ENCODE results near the gene GJD2.

Gene GJD2

DNA sequence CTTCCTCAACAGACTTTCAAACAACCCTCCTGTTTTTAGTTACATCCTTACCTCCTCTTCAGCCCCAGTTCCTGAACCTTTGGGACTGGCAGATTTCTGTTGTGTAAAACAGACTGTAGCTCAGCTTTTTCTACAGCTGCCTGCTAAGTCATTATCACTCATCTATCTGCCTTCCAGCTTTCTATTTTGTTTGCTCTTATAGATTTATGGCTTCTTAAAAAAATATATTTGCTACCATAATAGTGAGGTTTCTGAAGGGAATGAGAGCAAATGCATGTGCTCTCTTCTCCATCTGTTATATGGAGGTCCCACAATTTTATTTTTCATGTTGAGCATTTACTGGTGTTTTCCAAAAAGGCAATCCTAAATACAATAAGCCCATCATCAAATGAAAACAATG is 18.2 kb upstream of the GJD2 start:
- DNase-seq (ENCODE audit: low read depth in 2 of 2): no peak

DNA sequence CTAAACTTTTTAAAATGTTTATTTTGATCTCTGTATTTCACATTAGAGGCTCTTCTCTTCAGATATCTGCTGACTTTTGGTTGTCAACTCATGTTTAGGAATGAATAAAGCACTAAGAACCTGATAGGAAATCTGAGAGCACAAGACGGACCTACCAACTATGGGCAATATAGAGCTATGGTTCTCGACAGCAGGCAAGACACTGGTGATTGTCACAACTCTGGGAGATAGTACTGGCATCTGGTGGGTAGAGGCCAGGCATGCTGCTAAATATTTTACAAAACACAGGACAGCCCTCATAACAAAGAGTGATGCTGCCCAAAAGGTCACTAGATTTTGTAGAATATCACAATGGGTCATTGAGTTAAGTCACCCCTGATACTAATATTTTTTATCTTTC is 17.5 kb upstream of the GJD2 start:
- DNase-seq (ENCODE audit: low read depth in 2 of 2): no peak

DNA sequence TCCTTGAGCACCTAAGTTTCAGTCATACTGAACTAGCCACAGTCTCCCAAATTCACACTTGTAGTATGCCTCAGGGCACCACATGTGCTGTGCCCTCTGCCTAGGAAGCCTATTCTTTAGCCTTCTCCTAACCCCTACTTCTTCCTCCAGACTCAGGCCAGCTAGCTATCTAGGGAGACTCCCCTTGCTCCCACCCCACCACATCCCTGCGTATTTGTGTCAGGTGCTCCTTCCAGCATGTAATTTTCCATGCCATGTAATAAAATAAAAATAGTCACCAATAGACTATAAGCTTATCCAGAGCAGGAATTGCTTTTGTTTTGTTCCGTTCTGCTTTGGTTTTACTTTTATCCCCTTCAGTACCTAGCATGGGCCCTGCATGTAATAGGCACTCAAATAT is 14.9 kb upstream of the GJD2 start:
- DNase-seq (ENCODE audit: low read depth in 2 of 2): no peak

DNA sequence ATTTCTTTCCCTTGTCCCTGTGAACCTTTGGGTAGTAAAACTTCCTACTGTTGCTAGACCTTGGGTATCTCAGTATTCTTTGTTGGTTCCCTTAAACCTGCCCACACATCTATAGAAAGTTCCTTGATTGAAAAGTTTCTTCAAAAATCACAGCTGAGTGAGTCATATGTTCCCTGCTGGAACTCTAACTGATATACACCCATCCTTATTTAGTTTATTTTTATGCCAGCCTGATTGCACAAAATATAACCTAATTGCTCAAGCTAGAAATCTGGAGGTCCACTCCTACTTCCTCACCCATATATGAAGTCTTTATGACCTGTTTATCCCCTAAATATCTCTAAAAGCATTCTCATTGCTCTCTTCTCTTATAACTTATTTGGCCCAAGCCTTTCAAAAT is 13.7 kb upstream of the GJD2 start:
- no peak for DNase-seq (ENCODE audit: low read depth in 2 of 2)

DNA sequence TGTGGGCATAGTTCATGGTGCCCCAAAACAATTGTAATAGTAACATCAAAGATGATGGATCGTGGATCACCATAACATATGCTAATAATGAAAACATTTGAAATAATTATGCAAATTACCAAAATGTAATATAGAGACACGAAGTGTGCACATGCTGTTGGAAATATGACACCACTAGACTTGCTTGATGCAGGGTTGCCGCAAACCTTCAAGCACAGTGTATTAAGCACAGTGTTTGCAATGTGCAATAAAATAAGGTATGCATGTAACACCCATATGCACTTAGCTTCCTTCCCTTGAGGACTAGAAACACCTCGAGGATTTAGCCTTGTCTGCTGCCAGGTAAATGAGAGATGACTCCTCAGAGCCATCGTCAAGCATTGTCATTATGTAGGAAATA is 10.9 kb upstream of the GJD2 start:
- no peak for DNase-seq (ENCODE audit: low read depth in 2 of 2)

DNA sequence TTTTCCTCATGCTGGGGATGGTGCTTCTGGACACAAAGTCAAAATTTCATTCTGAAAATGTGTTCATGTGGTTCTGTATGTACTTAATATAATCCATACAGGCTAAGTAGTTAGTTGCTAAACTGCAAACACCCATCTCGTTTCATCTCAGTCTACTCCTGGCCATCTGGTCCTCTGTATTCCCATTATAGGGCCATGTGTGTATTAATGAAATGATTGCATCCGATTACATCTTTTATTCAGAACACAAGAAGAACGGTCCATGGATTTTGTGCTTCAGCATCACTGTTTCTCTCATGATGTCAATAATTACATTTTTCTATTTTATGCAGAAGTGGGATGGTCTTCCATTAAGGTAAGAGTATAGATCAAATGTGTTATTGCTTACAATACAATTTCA is 6.1 kb upstream of the GJD2 start:
- DNase-seq (ENCODE audit: low read depth in 2 of 2): no peak

DNA sequence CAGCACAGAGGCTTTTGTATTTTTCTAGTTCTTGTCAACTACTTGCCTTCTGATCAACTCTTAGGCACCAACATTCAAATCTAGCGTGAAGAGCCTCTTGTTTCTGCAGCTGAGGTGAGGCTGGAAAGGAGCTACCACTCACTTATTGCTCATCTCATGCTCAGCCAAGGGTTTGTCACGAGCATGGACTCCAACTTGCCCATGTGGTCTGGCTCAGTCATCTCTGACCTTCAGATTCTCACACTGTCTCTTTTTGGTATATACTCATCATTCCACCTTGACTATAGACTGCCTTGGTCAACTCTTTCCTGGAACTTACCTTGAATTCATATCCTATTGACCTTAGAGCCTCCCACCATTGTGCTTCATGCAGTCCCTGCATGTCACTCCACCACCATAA is 5.2 kb upstream of the GJD2 start:
- DNase-seq (ENCODE audit: low read depth in 2 of 2): no peak

DNA sequence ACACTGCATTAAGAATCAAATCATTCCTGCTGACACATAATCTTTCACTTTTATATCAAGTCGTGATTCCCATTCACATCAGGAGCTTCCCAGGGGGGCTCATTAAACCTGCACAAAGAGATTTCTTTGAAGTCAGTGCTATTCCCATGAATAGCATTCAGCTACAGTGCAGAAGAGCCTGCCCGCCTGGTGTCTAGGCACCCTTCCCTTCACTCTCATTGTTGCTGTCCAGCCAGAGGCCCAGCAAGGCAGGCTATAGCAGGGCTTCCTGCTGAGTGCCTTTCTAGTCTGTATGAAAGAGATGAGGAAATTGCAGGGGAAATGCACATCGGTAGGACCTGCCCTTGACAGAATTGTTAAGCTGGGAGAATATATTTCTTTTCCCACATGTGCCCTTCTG is 4.5 kb upstream of the GJD2 start:
- DNase-seq (ENCODE audit: low read depth in 2 of 2): no peak

DNA sequence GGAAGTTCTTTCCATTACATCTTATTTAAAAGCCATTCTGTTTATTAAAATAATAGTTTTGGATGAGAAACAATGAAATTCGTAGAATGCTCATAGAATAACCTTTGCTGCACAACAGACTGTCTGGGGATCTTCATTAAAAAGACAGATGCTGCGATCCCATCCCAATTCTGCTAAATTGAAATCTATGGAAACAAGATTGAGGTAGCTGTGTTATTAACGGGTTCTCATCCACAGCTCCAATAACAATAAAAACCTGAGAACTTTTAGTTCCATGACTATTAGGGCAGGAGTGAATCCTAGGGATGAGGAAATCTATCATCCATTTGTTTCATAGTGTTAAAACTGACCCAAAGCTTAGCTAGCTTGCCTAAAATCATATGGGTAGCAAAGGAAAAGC is 2.5 kb upstream of the GJD2 start:
- no peak for DNase-seq (ENCODE audit: low read depth in 2 of 2)

DNA sequence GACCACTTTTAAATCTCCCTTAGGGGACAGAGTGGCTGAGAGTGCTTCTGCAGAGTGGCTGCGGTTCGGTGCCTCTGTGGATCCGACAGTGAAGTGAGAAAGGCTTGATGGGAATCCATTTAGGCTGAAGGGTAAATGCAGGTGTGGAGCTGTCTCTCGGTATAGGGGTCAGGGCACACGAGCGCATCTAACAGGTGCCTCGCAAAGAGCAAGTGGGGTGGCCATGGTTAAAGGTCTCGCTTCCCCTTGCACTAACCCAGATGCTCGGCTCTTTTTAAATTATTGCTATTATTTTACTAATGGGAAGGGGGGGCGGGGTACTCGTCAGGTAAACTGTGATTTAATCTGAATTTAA is 598 bp upstream of the GJD2 start:
- no peak for DNase-seq (ENCODE audit: low read depth in 2 of 2)

DNA sequence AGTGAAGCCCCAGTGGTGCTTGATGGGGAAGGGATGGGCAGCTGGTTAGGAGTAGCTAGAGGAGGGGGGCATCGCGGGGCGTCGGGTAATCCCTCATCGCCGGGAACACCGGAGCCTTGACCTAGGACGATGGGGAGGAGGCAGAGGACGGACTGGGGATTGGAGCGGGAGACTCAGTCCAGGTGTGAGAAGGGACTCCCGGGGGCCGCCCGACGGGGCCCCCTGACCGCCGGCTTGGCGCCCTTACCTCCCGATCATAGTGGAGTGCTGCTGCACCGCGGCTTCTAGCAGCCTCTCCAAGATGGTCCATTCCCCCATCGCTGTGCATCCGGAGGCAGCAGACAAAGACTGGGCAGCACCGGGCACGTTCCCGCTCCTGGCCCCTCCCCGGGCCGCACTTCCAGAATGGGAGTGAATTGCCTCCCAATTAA is 612 bp downstream of the GJD2 start:
- no peak for DNase-seq (ENCODE audit: low read depth in 2 of 2)

DNA sequence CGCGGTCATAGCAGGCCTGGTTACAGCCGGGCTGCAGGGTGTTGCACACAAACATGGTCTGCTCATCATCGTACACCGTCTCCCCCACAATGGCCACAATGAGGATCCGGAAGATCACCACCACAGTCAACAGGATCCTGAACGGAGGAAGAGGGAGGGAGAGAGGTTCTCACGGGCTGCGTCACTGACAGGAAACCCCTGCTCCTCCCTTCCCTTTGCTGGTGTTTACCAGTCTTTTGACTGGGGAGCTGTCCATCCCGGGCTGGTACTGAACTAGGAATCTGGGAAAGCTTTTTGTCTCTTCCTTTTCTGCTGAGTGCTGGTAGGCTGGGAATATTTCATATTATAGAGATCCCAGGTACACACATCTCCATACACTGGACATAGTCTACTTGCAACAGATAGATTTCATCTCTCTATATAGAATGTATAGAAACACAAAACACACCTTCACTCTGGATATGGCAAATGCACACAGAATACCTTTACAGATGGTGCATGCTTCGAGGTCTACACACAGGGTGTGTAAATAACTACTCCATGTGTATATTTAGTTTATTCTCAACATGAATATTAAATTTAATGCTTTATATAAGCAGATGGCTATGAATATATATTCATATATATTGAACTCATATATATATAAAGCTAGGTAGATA is 1.4 kb downstream of the GJD2 start:
- DNase-seq (ENCODE audit: low read depth in 2 of 2): no peak

DNA sequence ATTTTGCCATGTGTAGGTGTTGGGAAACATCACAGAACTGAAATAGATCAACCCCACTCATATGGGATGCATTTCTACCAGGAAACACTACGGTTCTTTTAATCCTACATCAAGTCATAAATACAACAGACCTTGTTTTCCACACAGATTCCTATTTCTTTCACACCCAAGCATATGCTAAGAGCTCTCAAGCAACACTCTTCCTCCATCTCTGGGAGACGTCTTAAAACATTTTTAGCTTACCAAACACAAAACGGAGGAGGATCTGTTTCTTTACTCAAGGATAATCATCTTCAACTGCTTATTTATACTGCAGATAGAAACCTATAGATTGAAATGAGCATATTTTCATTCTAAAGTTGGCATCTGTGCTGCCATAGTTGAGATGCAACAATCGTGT is 5.1 kb downstream of the GJD2 start:
- no peak for DNase-seq (ENCODE audit: low read depth in 2 of 2)

DNA sequence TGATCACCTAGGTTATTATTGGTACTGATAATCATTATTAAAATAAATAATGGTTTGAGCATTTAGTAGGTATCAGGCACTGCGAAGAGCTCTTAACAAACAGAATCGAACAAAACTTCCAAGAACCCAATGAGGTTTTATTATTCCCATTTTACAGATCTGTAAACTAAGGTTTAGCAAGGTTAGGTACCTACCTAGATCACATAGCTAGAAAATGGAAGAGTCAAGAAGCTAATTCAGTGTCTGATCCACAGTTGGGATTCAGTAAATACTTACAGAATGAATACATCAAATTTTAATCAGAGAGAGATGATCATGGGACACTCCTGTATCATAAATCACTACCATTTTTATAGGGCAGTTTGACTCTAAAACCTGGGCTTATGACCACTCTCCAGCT is 15.5 kb downstream of the GJD2 start:
- DNase-seq (ENCODE audit: low read depth in 2 of 2): no peak

DNA sequence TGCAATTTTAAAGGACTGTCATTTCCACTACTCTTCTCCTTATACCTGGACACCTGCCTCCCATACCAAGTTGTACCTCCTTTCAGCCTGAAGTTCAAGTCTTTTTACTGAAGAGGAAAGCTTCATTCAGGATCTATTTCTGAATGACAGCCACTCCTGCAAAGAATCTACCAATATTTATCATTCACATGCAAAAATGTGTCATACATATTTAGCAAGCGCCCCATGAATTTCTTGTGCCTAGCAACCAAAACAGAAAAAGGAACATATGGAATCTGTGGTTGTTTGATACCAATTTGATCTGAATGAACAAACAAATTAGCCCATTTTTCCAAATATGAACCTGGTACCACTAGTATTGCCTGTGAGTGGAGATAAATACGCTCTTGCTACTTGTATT is 16.8 kb downstream of the GJD2 start:
- no peak for DNase-seq (ENCODE audit: low read depth in 2 of 2)

DNA sequence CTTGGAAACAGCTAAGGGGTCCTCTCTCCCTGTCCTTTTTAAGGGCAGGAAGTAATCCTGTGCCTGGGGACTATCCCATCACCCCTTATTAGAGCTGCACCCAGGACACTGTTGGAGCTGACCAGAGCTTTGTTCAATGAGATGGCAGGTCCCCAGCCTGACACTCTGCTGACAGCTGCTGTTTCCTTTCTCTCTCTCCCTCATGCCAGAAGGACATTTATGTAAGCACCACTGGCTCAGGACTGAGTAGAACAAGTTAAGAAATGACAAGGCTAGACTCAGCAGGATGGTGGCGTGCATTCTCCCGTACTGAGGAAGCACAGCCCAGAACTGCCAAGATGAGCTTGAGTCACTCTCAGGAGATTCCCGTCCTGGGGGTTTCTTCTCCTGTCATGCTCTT is 17.3 kb downstream of the GJD2 start:
- no peak for DNase-seq (ENCODE audit: low read depth in 2 of 2)

DNA sequence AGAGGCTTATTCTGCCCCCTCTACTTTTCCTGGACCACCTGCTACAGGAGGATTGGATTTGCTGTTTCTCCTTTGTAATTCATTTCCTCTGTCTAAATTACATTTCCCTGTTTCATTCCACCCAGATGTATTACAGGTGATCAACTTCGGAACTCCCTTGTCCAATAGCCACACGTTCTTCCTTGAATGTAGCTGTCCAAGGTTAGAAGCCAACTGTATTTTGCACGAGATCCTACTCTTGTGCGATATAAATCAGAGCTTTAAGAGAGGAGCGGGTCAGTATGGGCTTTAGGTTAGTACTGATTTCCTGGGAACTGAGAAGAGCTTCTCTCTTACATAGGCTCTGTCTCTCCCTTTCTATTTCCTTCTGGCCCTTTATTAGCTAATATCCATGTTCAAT is 20.5 kb downstream of the GJD2 start:
- no peak for DNase-seq (ENCODE audit: low read depth in 2 of 2)

DNA sequence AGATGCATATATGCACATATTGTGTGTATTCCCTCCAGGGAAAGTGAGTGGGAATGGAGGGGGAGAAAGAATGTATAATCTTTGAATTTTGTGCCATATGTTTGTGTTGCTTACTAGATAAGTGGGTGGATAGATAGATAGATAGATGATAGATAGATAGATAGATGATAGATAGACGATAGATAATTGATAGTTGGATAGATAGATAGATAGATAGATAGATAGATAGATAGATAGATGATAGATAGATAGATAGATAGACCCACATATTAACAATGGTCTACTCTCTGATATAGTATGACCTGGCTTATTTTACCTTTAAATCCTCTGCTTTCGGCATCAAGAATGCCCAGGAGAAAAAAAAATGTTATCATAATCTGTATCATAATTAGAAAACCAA is 21.2 kb downstream of the GJD2 start:
- DNase-seq (ENCODE audit: low read depth in 2 of 2): no peak

DNA sequence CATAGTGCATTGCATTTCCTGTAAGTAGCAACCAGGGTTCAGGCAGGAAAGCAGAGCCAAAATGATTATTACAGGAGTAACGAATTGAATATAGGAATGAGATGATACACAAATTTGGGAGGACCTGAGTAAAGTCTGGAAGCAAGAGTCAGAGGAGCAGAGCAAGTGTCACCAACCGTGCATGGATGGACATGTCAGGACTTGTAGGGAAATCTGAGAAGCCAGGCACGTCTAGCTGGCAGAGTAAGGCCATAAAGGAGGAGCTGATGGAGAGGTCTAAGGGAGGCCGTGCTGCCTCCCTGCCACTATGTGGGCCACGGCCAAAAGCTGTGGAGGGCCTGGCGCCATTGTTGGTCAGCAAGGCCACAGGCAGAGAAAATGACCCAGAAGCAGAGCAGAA is 22.4 kb downstream of the GJD2 start:
- no peak for DNase-seq (ENCODE audit: low read depth in 2 of 2)

DNA sequence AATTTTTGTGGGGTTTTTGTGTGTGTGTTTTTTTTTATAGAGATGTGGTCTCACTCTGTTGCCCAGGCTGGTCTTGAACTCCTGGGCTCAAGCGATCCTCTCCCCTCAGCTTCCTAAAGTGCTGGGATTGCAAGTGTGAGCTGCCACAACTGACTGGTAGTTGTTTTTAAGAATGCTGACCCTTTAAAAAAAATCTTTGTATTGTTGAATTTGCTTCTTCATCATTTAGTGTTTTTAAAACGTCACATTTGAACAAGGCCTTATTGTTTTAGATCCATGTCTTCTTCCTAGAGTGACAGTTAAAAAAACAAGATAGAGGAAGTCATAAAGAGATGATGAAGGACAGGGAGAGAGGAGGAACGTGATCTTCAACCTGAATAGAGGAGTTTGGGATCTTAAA is 24.1 kb downstream of the GJD2 start:
- no peak for DNase-seq (ENCODE audit: low read depth in 2 of 2)

DNA sequence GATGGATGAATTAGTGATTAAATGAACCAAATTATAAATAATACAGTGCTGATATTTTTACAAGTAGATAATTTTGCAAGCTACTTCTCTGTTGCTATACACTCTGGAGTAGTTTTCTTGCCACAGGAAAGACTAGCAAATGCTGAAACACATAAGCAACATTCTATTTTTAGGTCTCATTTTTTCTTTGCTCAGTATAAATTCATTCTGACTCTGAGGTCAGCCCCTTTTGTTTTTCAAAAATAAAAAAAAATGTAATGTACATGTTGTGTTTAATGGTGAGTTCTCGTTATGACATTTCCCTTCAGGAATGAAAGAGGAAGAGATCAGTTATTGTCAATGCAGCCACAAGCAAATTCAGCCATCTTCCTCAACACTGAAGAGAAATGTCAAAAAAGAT is 24.9 kb downstream of the GJD2 start:
- no peak for DNase-seq (ENCODE audit: low read depth in 2 of 2)

DNA sequence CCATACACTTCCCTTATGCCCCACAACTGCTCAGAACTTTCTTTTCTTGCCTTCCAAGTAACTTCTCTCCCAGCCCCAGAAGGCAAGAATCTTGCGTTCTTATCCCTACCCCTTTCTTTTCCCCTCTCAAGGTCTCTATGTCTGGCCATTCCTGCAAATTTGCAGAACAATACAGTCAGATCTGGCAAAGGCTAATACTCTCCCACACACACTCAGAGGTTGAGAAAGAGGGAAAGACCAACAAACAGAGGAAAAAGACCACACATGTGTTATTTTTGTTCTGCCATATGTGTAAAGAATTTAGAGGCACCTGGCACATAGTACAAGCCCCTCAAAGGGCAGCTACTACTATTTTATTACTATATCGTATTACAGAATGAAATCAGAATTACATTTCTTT is 25.7 kb downstream of the GJD2 start:
- DNase-seq (ENCODE audit: low read depth in 2 of 2): no peak

DNA sequence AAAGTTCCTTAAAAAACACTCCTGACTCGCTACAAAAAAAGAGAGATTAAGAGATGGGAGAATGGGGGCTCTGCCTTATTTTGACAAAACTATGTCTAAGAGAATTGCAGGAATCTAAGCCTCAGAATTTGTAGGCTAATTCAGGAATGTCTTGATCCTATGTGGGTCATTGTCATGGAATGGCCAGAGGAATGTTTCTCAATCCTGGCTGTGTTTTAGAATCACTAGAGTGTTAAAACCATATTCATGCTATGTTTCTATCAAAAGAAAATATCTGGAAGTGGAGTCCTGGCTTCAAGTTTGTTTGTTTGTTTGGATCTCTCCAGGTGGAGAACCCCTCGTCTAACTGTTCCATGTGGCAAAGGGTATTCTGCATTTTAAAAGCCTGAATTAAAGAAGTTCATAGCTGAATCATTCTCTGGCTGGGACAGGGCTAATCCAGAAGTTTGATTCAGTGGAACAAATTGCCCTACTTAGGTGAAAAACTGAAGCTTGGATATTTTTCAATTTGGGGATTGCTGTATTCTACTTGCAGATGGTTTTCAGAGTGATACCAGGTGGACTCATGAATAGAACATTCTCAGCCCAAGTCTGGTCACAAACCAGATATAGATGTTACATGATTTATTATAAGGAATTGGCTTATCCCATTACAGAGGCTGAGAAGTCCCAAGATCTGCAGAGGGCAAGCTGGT is 28.2 kb downstream of the GJD2 start:
- DNase-seq (ENCODE audit: low read depth in 2 of 2): no peak

DNA sequence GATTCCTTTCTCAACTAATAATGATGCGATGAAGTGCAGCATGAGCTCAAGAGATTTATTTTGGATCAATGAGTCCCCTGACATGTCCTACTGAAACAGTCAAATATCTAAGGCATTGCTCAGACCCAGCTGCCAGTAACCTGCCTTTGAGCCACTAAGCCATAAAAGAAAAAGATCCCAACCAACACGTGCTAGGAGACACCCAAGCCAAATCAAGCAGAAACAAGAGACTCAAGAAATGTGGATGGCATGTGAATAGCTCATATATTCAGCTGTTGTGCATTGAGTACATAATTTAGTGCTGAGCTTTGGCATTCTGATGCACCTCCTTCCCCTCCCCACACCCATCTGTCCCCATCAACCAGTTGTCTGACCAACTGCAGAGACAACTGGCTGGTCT is 29.2 kb downstream of the GJD2 start:
- no peak for DNase-seq (ENCODE audit: low read depth in 2 of 2)

Measured in activated CD4-positive, alpha-beta T cell treated with anti-CD3 and anti-CD28 coated beads for 24 hours (primary cell).